Measurements from ENCODE around the gene PIP5K1C.

GRCh38 chr19:3655402-3656072, 44.7 kb downstream of the PIP5K1C start:
- TF ChIP-seq, protein P1, sequence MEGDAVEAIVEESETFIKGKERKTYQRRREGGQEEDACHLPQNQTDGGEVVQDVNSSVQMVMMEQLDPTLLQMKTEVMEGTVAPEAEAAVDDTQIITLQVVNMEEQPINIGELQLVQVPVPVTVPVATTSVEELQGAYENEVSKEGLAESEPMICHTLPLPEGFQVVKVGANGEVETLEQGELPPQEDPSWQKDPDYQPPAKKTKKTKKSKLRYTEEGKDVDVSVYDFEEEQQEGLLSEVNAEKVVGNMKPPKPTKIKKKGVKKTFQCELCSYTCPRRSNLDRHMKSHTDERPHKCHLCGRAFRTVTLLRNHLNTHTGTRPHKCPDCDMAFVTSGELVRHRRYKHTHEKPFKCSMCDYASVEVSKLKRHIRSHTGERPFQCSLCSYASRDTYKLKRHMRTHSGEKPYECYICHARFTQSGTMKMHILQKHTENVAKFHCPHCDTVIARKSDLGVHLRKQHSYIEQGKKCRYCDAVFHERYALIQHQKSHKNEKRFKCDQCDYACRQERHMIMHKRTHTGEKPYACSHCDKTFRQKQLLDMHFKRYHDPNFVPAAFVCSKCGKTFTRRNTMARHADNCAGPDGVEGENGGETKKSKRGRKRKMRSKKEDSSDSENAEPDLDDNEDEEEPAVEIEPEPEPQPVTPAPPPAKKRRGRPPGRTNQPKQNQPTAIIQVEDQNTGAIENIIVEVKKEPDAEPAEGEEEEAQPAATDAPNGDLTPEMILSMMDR (IDR thresholded peaks at IDR 0.05; ENCODE audit: borderline replicate concordance, extremely low read depth, low read length, poor library complexity, severe bottlenecking): no peak
- no peak for TF ChIP-seq EZH2 (IDR thresholded peaks at IDR 0.05; ENCODE audit: borderline replicate concordance, low read depth, low read length, severe bottlenecking)
